H1 (cell line): Measurements from ENCODE around the gene CPHXL.

Source experiments
- CBX5 ChIP-seq: fragments of 300-800, 300-1000 bp; sonication (generic); IDR thresholded peaks from 2 replicates; pipeline ENCODE4 v1.7.1; 2016; ENCODE audit warnings: antibody characterized with exemption, low read length, low read depth
- CTCF ChIP-seq, 3 experiments: IDR thresholded peaks; 1 replicate in 2 of 3; 2 replicates in 1 of 3; pipeline versions ENCODE4 v1.5.1 to v1.6.1; 2011; ENCODE audit warnings: low read length in 3 of 3, mild to moderate bottlenecking in 3 of 3, inconsistent platforms in 2 of 3, low read depth in 1 of 3, moderate library complexity in 1 of 3; ENCODE audit not compliant: insufficient read depth in 1 of 3; ENCODE audit errors: control extremely low read depth in 1 of 3
- E2F6 ChIP-seq: IDR thresholded peaks from 2 replicates; pipeline ENCODE4 v1.6.1; 2012; ENCODE audit warnings: inconsistent platforms
- EGR1 ChIP-seq: IDR thresholded peaks from 2 replicates; pipeline ENCODE4 v1.6.1; 2011; ENCODE audit warnings: low read depth, low read length, borderline replicate concordance
- EP300 ChIP-seq, 2 experiments: IDR thresholded peaks; 1 replicate in 1 of 2; 2 replicates in 1 of 2; pipeline ENCODE4 v1.6.1; 2011 to 2012; ENCODE audit warnings: low read depth in 2 of 2, low read length in 2 of 2, mild to moderate bottlenecking in 2 of 2, borderline replicate concordance in 1 of 2, inconsistent platforms in 1 of 2, moderate library complexity in 1 of 2
- POLR2AphosphoS5 ChIP-seq: IDR thresholded peaks from 2 replicates; pipeline ENCODE4 v1.6.1; 2011; ENCODE audit warnings: low read depth, low read length
- RFX5 ChIP-seq: IDR thresholded peaks from 2 replicates; pipeline ENCODE4 v1.6.1; 2011; ENCODE audit warnings: low read depth, low read length, improper control_type of control experiment, borderline replicate concordance

GRCh38 chr16:75732871-75733270 is 6.6 kb upstream of the CPHXL start:
- TF ChIP-seq CBX5 = no peak
- TF ChIP-seq EP300 (IDR thresholded peaks at IDR 0.05; ENCODE audit: borderline replicate concordance in 1 of 2, low read depth in 2 of 2, low read length in 2 of 2) = no peak
- no peak for TF ChIP-seq E2F6
- TF ChIP-seq POLR2AphosphoS5 = no peak
- no peak for TF ChIP-seq RFX5
- no peak for TF ChIP-seq EGR1
- TF ChIP-seq CTCF (IDR thresholded peaks at IDR 0.05; ENCODE audit: control extremely low read depth in 1 of 3, insufficient read depth in 1 of 3, low read depth in 1 of 3, low read length in 3 of 3) = no peak
